ENCODE measurements around the gene IQCM.
"Not testable (repeated sequence)": the region's sequence is repeated elsewhere in the genome, so short reads cannot be mapped to it uniquely, and the experiment has no call there.

Gene IQCM

DNA sequence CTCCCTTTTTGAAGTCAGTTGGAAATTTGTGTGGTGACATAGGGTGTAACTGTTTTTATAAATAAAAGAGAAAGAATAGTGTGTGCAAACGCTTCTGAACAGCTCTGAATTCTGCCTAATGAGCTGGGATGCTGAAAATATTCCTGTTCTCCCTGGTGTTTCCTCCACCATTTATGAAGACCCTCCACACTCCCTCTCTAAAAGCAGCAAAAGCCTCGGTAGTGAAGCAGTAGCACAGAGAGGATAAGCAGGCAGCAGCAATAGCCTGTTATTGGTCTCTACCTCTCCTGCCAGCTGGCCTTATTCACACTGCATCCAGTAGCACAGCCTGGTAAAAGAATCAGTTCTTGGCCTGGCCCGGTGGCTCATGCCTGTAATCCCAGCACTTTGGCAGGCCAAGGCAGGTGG is 406.1 kb downstream of the IQCM start:
- DNase-seq, result no peak

- no peak for DNase-seq
Observed at GRCh38 chr4:149409146-149409545, 406.5 kb downstream of the IQCM start.

GRCh38 chr4:149404143-149404542 is 411.5 kb downstream of the IQCM start:
- no peak for DNase-seq

DNA sequence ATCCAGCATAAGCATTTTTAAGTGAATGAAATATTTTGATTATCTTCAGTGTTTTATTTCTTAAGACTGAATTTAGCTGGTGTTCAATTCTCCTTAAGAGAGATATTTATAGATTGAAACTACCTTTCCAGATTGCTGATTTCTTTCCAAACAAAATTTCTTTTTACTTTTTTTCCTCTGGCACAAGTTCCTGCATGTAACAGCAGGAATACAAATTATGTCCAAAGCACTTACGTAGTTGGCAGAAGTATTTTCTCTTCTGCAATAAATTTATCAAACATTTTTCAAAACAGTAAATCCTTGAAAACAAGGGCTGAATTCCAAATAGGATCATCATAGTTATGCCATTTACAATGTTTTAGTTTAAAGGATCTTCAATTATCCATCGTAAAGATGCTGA is 412.6 kb downstream of the IQCM start:
- no peak for DNase-seq

DNA sequence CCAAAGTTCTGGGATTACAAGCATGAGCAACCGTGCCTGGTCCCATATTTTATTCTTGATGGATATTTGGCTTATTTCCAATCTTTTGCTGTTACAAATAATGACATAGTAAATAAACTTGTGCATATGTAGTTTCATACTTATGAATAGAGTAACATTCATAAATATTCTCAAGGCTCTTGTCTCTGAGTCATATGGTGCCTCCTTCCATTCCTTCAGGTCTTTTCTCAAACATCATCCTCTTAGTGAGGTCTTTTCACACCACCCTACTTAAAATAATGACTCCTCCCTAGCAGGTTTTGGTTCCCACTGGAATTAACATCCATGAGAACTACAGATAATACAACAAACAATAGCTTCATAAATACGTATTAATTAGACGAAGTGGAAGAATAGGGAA is 416.6 kb downstream of the IQCM start:
- no peak for DNase-seq

GRCh38 chr4:149370785-149371420 is 444.7 kb downstream of the IQCM start:
- no peak for DNase-seq

GRCh38 chr4:149370002-149370401 is 445.6 kb downstream of the IQCM start:
- DNase-seq, result no peak

GRCh38 chr4:149353241-149353640 is 462.4 kb downstream of the IQCM start:
- DNase-seq, result no peak

DNA sequence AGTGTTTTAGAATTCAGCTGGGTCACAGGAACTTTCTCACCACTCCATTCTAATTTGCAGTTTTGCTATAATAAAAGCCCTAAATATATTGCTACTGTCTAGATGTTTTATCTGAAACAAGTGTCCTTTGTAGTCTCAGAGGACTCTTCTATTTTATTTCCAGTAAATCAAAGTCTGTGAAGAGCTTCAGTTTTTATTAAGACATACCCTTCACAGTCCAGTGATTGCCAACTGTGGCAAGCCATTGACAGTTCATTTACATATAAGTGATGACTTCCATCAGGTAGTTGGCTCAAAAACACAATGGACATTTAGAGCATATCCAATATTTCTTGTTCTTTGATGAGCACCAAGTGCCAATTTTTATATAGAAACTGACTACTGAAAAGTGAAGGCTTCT is 466.1 kb downstream of the IQCM start:
- no peak for DNase-seq

DNA sequence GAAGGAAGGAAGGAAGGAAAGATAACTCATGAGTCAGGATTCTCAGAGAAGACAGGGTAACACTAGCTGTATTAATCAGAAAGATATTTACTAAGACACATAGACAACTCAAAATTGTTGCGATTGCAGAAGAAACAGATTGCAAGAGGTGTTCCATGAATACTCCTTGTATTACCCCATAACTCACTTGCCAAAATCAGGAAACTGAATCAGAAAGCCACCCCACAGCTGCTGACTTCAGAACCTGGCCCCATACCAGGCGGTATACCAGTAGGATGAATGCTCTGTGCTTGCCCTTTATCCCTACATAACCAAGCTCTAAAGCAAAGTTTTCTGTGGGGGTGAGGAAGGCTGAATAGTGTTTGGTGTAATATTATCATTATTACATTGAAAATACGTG is 468.5 kb downstream of the IQCM start:
- no peak for DNase-seq

DNA sequence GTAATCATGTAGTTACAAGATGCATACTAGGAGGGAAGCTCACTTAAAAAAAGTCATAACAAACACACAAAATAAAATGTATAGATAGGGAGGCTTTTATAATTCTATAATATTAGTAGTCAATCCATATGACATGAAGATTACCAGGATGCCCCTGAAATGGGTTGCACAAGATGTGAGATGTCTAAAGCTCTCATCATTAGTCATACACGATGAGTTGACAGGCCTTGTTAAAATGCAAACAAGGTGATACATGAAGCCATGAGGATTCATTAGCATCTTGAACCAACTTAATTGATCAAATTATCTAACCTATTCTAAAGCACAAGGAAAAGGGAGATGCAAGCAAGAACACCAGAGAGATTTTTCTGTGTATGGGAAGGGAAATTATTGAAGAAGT is 470.2 kb downstream of the IQCM start:
- DNase-seq, result no peak

DNA sequence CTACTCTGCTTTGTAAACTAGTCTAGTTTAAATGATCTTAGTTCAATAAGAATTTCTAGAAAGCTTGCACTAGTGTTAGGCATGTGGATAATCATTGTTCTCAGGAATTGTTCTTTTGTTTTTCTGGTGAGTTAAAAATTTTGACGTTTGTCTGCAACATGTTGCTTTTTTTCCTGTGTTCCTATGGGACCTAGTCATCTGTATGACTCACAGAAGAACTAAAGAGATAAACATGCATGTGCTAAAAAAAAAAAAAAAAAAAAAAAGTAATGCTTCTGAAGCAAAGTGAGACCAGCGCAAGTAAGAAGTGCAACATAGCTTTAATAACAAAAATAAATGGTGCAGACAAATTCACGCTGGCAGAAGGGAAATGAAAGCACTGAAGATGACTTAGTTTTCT is 471.2 kb downstream of the IQCM start:
- no peak for DNase-seq

- DNase-seq, result no peak
Observed at GRCh38 chr4:149343614-149344013, 472.0 kb downstream of the IQCM start.

DNA sequence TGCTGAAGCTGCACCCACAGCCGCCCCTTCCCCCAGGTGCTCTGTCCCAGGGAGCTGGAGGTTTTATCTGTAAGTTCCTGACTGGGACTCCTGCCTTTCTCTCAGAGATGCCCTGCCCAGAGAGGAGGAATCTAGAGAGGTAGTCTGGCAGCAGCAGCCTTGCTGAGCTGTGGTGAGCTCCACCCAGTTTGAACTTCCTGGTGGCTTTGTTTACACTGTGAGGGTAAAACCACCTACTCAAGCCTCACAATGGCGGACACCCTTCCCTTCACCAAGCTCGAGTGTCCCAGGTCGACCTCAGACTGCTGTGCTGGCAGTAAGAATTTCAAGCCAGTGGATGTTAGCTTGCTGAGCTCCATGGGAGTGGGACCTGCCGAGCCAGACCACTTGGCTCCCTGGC is 474.5 kb downstream of the IQCM start:
- not testable (repeated sequence) for DNase-seq

- no peak for DNase-seq
Observed at GRCh38 chr4:149328161-149328560, 487.5 kb downstream of the IQCM start.

GRCh38 chr4:149322203-149322602 is 493.4 kb downstream of the IQCM start:
- no peak for DNase-seq

DNA sequence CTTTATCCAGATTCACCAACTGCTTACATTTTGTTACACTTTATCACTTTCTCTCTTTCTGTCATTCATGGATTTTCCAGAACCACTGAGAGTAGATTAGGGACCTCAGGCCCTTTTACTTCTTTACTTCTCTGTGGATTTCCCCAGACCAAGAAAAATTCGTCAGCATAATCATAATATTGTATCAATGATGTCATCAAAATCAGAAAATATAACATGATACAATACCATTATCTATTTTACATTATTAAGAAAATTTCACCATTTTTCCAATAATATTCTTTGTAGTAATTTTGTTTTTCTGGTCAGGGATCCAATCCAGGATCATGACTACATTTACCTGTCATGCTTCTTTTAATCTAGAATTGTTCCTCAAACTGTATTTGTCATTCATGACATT is 494.2 kb downstream of the IQCM start:
- no peak for DNase-seq

- DNase-seq, result no peak
Observed at GRCh38 chr4:149311076-149311475, 504.6 kb downstream of the IQCM start.

DNA sequence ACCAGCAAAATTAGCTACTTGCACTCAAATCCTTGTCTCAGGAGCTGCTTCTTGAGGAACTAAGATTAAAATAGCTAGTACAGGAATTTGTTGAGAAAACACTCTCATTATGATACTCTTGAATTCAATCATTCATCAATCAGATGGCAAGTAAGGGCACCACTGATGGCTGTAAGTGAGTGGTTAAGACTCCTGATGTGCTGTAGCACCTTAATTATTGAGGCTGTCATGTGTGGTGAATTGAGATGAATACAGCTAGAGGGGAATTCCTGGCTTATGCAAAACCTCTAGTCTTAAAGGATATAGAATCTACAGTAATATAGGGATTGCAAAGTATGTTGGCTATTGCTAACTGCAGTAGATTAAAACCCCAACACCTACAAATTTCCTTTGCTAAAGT is 509.1 kb downstream of the IQCM start:
- DNase-seq, result no peak
